GM10266 (cell line): ENCODE measurements around the gene WWOX.

Experiments used
- DNase-seq: peaks from one replicate; pipeline ENCODE4 v3.0.0; 2012; ENCODE audit errors: extremely low spot score
- CTCF ChIP-seq: IDR thresholded peaks from 2 replicates; pipeline ENCODE4 v1.5.1; 2012; ENCODE audit warnings: mild to moderate bottlenecking, low read depth; ENCODE audit not compliant: control insufficient read depth, insufficient read depth; ENCODE audit errors: missing control alignments

WWOX gene

GRCh38 chr16:78563905-78564304 is 464.5 kb downstream of the WWOX start:
- no peak for DNase-seq
- no peak for TF ChIP-seq CTCF

GRCh38 chr16:78566397-78567073 is 467.1 kb downstream of the WWOX start:
- no peak for DNase-seq
- no peak for TF ChIP-seq CTCF

- no peak for TF ChIP-seq CTCF
- DNase-seq: no peak
Observed at GRCh38 chr16:78570399-78571141, 471.1 kb downstream of the WWOX start.

- TF ChIP-seq CTCF: no peak
Observed at GRCh38 chr16:78571434-78571833, 472.0 kb downstream of the WWOX start.

GRCh38 chr16:78571898-78572358 is 472.5 kb downstream of the WWOX start:
- no peak for DNase-seq
- no peak for TF ChIP-seq CTCF

More at GRCh38 chr16:78571434-78571833, 472.0 kb downstream of the WWOX start:
- no peak for DNase-seq

- no peak for TF ChIP-seq CTCF
- DNase-seq: no peak
Observed at GRCh38 chr16:78574571-78574970, 475.1 kb downstream of the WWOX start.

GRCh38 chr16:78576941-78577340 is 477.5 kb downstream of the WWOX start:
- no peak for DNase-seq
- TF ChIP-seq CTCF: no peak
